Vagina (tissue), 2 donors: ENCODE data around the gene NEK6. TPM values are rescaled to one million over a fixed set of nuclear protein-coding genes. Genes with fewer than 3 reads are reported as not detected.

ENCODE experiments used
- DNase-seq, 2 donors: peaks; one replicate each; pipeline ENCODE4 v3.0.0-alpha.2; 2017; ENCODE audit errors: extremely low spot score in 2 of 2
- H3K27ac ChIP-seq: fragments of 200-600 bp; sonication (generic); one replicate; pipeline ENCODE4 v1.5.1; 2019
- H3K27me3 ChIP-seq: fragments of 200-600 bp; sonication (generic); one replicate; pipeline ENCODE4 v1.5.1; 2019
- H3K36me3 ChIP-seq, 2 donors: fragments of 200-600 bp; sonication (generic); one replicate each; pipeline ENCODE4 v1.5.1; 2017 to 2019
- H3K4me1 ChIP-seq: fragments of 200-600 bp; sonication (generic); one replicate; pipeline ENCODE4 v1.5.1; 2019
- H3K4me3 ChIP-seq, 2 donors: fragments of 200-600 bp; sonication (generic); 1 replicate in 1 of 2; 2 replicates in 1 of 2; pipeline ENCODE4 v1.5.1; 2016 to 2019
- H3K9me3 ChIP-seq: fragments of 200-600 bp; sonication (generic); one replicate; pipeline ENCODE4 v1.5.1; 2019
- CTCF ChIP-seq, 3 experiments: fragments of 450-650 bp in 2 of 3; fragments of 200-600 bp in 1 of 3; sonication (generic) in 1 of 3; IDR thresholded peaks; one replicate each; pipeline ENCODE4 v1.5.1; 2017 to 2019; ENCODE audit warnings: antibody characterized with exemption in 3 of 3, mild to moderate bottlenecking in 2 of 3, moderate library complexity in 2 of 3
- POLR2A ChIP-seq, 2 donors: fragments of 450-650 bp; IDR thresholded peaks; one replicate each; pipeline ENCODE4 v1.6.1; 2017; ENCODE audit warnings: antibody characterized with exemption in 2 of 2, mild to moderate bottlenecking in 2 of 2, moderate library complexity in 2 of 2
- POLR2AphosphoS5 ChIP-seq, 2 donors: sonication (generic); formaldehyde crosslinking; IDR thresholded peaks; one replicate each; pipeline ENCODE4 v1.9.0; 2017; ENCODE audit warnings: antibody characterized with exemption in 2 of 2, mild to moderate bottlenecking in 2 of 2, low read depth in 1 of 2; ENCODE audit not compliant: insufficient read depth in 1 of 2
- intact Hi-C: fragments of 100-400 bp; cut with DNase I; formaldehyde crosslinking; loops from one replicate; pipeline ENCODE4 v1.15.1; 2023
- total RNA-seq: library from RNA; depleted of rRNA; stranded (reverse); fragments of >200 nt; gene quantifications from one replicate; pipeline ENCODE4 v1.2.3, GENCODE V29; 2016

The NEK6 gene
- total RNA-seq, 1 donor from 2014 or later = 44.4 TPM

GRCh38 chr9:124329206-124329792, 71.5 kb downstream of the NEK6 start:
- Histone ChIP-seq H3K36me3 (peaks cover 0 to 33% of the 10 kb centered on the region in 2 donors), H3K27ac (no peak overlapping the region), H3K9me3 (no peaks in the 10 kb centered on the region), H3K27me3 (no peaks in the 10 kb centered on the region), H3K4me1 (no peaks in the 10 kb centered on the region), H3K4me3 (no peak overlapping the region)
- intact Hi-C loops = no loop called here
- TF ChIP-seq CTCF (IDR thresholded peaks at IDR 0.05) = no peak
- no peak for TF ChIP-seq POLR2AphosphoS5 (IDR thresholded peaks at IDR 0.05; ENCODE audit: insufficient read depth in 1 of 2, low read depth in 1 of 2)
- TF ChIP-seq POLR2A (IDR thresholded peaks at IDR 0.05) = no peak
- no peak for DNase-seq

GRCh38 chr9:124330011-124330697, 72.4 kb downstream of the NEK6 start:
- DNase-seq = no peak
- Histone ChIP-seq H3K4me1 (no peaks in the 10 kb centered on the region), H3K27me3 (no peaks in the 10 kb centered on the region), H3K27ac (no peak overlapping the region), H3K4me3 (no peak overlapping the region), H3K9me3 (no peaks in the 10 kb centered on the region), H3K36me3 (peaks cover 0 to 33% of the 10 kb centered on the region in 2 donors)
- TF ChIP-seq POLR2AphosphoS5 (IDR thresholded peaks at IDR 0.05; ENCODE audit: insufficient read depth in 1 of 2, low read depth in 1 of 2) (no peak), POLR2A (IDR thresholded peaks at IDR 0.05) (no peak), CTCF (IDR thresholded peaks at IDR 0.05) (no peak)
- intact Hi-C loops = no loop called here

- no peak overlapping the region for H3K27ac ChIP-seq
- no peak for DNase-seq
- H3K27me3 ChIP-seq = no peaks in the 10 kb centered on the region
- intact Hi-C loops = no loop called here
- TF ChIP-seq POLR2AphosphoS5 (IDR thresholded peaks at IDR 0.05; ENCODE audit: insufficient read depth in 1 of 2, low read depth in 1 of 2) = no peak
- no peak for TF ChIP-seq CTCF (IDR thresholded peaks at IDR 0.05)
- no peak for TF ChIP-seq POLR2A (IDR thresholded peaks at IDR 0.05)
- H3K4me3 ChIP-seq = no peak overlapping the region
- no peaks in the 10 kb centered on the region for H3K9me3 ChIP-seq
- peaks cover 0 to 28% of the 10 kb centered on the region in 2 donors for H3K36me3 ChIP-seq
- H3K4me1 ChIP-seq = no peaks in the 10 kb centered on the region
Observed at GRCh38 chr9:124331580-124331979, 73.8 kb downstream of the NEK6 start.

GRCh38 chr9:124332361-124333202, 74.8 kb downstream of the NEK6 start:
- H3K4me3 ChIP-seq = no peak overlapping the region
- intact Hi-C loops = no loop called here

More at GRCh38 chr9:124332361-124333202, 74.8 kb downstream of the NEK6 start:
- Histone ChIP-seq H3K36me3 (peaks cover 0 to 31% of the 10 kb centered on the region in 2 donors), H3K27me3 (no peaks in the 10 kb centered on the region), H3K4me1 (no peaks in the 10 kb centered on the region), H3K27ac (no peak overlapping the region), H3K9me3 (peaks cover 3% of the 10 kb centered on the region)
- TF ChIP-seq CTCF (IDR thresholded peaks at IDR 0.05) = no peak
- TF ChIP-seq POLR2AphosphoS5 (IDR thresholded peaks at IDR 0.05; ENCODE audit: insufficient read depth in 1 of 2, low read depth in 1 of 2) = no peak
- no peak for TF ChIP-seq POLR2A (IDR thresholded peaks at IDR 0.05)
- DNase-seq = no peak
